Testis (tissue), 3 donors: Measurements from ENCODE around the gene CXCR6. TPM values are rescaled to one million over a fixed set of nuclear protein-coding genes. Genes with fewer than 3 reads are reported as not detected.

Experiments
- DNase-seq: peaks from one replicate; pipeline ENCODE4 v3.0.0-alpha.2; 2019
- H3K27ac ChIP-seq, 2 donors: fragments of 200-600 bp; sonication (generic); one replicate each; pipeline ENCODE4 v1.5.1; 2019
- H3K27me3 ChIP-seq: fragments of 200-600 bp; sonication (generic); one replicate; pipeline ENCODE4 v1.5.1; 2019
- H3K36me3 ChIP-seq: fragments of 200-600 bp; sonication (generic); one replicate; pipeline ENCODE4 v1.5.1; 2017; ENCODE audit warnings: low read depth; ENCODE audit errors: missing control alignments
- H3K4me1 ChIP-seq: fragments of 200-600 bp; sonication (generic); one replicate; pipeline ENCODE4 v1.5.1; 2019
- H3K4me3 ChIP-seq, 2 donors: fragments of 200-600 bp; sonication (generic); one replicate each; pipeline ENCODE4 v1.5.1; 2017 to 2019
- H3K9me3 ChIP-seq: fragments of 200-600 bp; sonication (generic); one replicate; pipeline ENCODE4 v1.5.1; 2017
- CTCF ChIP-seq, 3 experiments: fragments of 450-650 bp in 2 of 3; fragments of 200-600 bp in 1 of 3; sonication (generic) in 1 of 3; IDR thresholded peaks; one replicate each; pipeline ENCODE4 v1.5.1; 2016 to 2019; ENCODE audit warnings: antibody characterized with exemption in 3 of 3, mild to moderate bottlenecking in 2 of 3, moderate library complexity in 1 of 3
- POLR2A ChIP-seq: fragments of 450-650 bp; IDR thresholded peaks from one replicate; pipeline ENCODE4 v1.6.1; 2017; ENCODE audit warnings: antibody characterized with exemption, mild to moderate bottlenecking, moderate library complexity
- WGBS, 2 donors: methylation state at CpG; one replicate each; pipeline ENCODE4 v1.1.5; 2018; 5-methylcytosine and 5-hydroxymethylcytosine counted together
- intact Hi-C: fragments of 100-400 bp; cut with DNase I; formaldehyde crosslinking; loops from one replicate; pipeline ENCODE4 v1.15.1; 2023; ENCODE audit warnings: low total_unique reads
- polyA plus RNA-seq: library from polyadenylated mRNA; stranded (reverse); fragments of 350-450 nt; fragmentation: Illumina TruSeq; extraction: RNeasy Lipid Tissue Mini Kit (QIAGEN cat#74804); gene quantifications from one replicate; pipeline ENCODE4 v1.2.3, GENCODE V29; 2014; ENCODE audit warnings: low read depth, low replicate concordance; ENCODE audit not compliant: insufficient read depth
- total RNA-seq, 2 donors: library from RNA; depleted of rRNA; stranded (reverse); fragments of >200 nt; gene quantifications; one replicate each; pipeline ENCODE4 v1.2.3, GENCODE V29; 2016

CXCR6 gene
- total and polyA plus RNA-seq, 3 donors from 2014 or later = 0.16 to 2.1 (median 0.62) TPM

GRCh38 chr3:45953536-45953935 lies 10.3 kb downstream of the CXCR6 start:
- Histone ChIP-seq H3K4me1 (no peaks in the 10 kb centered on the region), H3K4me3 (no peak overlapping the region), H3K27me3 (no peaks in the 10 kb centered on the region), H3K9me3 (no peaks in the 10 kb centered on the region), H3K27ac (no peak overlapping the region), H3K36me3 (no peaks in the 10 kb centered on the region)
- TF ChIP-seq CTCF (IDR thresholded peaks at IDR 0.05) (no peak), POLR2A (no peak)
- WGBS, 2 donors = 82 to 90% methylated on average over 4 of the region's 4 CpGs
- no peak for DNase-seq
- intact Hi-C loops = no loop called here

- intact Hi-C loops = no loop called here
- H3K4me1 ChIP-seq = no peaks in the 10 kb centered on the region
- 90 to 95% methylated on average over 3 of the region's 3 CpGs for WGBS, 2 donors
- no peaks in the 10 kb centered on the region for H3K36me3 ChIP-seq
- H3K27me3 ChIP-seq = no peaks in the 10 kb centered on the region
- H3K4me3 ChIP-seq = no peak overlapping the region
- no peak for DNase-seq
- no peak for TF ChIP-seq CTCF (IDR thresholded peaks at IDR 0.05)
- TF ChIP-seq POLR2A = no peak
- H3K27ac ChIP-seq = no peak overlapping the region
- H3K9me3 ChIP-seq = no peaks in the 10 kb centered on the region
These were observed 11.0 kb downstream of the CXCR6 start for GRCh38 chr3:45954306-45954705.

- H3K4me3 ChIP-seq = no peak overlapping the region
- H3K4me1 ChIP-seq = no peaks in the 10 kb centered on the region
- 82 to 87% methylated on average over 11 of the region's 11 CpGs for WGBS, 2 donors
- no peaks in the 10 kb centered on the region for H3K9me3 ChIP-seq
- H3K27ac ChIP-seq = no peak overlapping the region
- H3K27me3 ChIP-seq = no peaks in the 10 kb centered on the region
- no peak for DNase-seq
- H3K36me3 ChIP-seq = no peaks in the 10 kb centered on the region
- intact Hi-C loops = no loop called here
- TF ChIP-seq POLR2A (no peak), CTCF (IDR thresholded peaks at IDR 0.05) (no peak)
These were observed 11.9 kb downstream of the CXCR6 start for GRCh38 chr3:45955017-45955647.

- no peak for DNase-seq
- 89 to 91% methylated on average over 4 of the region's 4 CpGs for WGBS, 2 donors
- Histone ChIP-seq H3K36me3 (no peaks in the 10 kb centered on the region), H3K27ac (no peak overlapping the region), H3K27me3 (no peaks in the 10 kb centered on the region), H3K4me1 (no peaks in the 10 kb centered on the region), H3K4me3 (no peak overlapping the region), H3K9me3 (no peaks in the 10 kb centered on the region)
- no peak for TF ChIP-seq POLR2A
- no peak for TF ChIP-seq CTCF (IDR thresholded peaks at IDR 0.05)
- intact Hi-C loops = no loop called here
These were observed 12.4 kb downstream of the CXCR6 start for GRCh38 chr3:45955706-45956105.

GRCh38 chr3:45957586-45957985 lies 14.3 kb downstream of the CXCR6 start:
- no peaks in the 10 kb centered on the region for H3K36me3 ChIP-seq
- intact Hi-C loops = no loop called here
- TF ChIP-seq POLR2A (no peak), CTCF (IDR thresholded peaks at IDR 0.05) (no peak)
- no peak for DNase-seq
- H3K4me1 ChIP-seq = no peaks in the 10 kb centered on the region
- H3K27me3 ChIP-seq = no peaks in the 10 kb centered on the region
- H3K27ac ChIP-seq = no peak overlapping the region
- WGBS, 2 donors = 66 to 75% methylated on average over 4 to 5 of the region's 5 CpGs
- no peak overlapping the region for H3K4me3 ChIP-seq
- no peaks in the 10 kb centered on the region for H3K9me3 ChIP-seq
